ENCODE data around the gene PDE4A. TPM values are rescaled to one million over a fixed set of nuclear protein-coding genes. Genes with fewer than 3 reads are reported as not detected.

PDE4A gene
- total and polyA plus RNA-seq, 2 of the 13 experiments (the other 11 are each of a cell fraction or from before 2014, with no cell fraction given): 1.1 to 4.1 TPM

GRCh38 chr19:10416380-10417257, 3.7 kb upstream of the PDE4A start (continued):
- TF ChIP-seq MXD1 (CRISPR knock-in tag; IDR thresholded peaks at IDR 0.05) (peak; percentile 66), USF2 (IDR thresholded peaks at IDR 0.05; ENCODE audit: low read depth, low read length) (no peak), USF2 (CRISPR knock-in tag; IDR thresholded peaks at IDR 0.05; ENCODE audit: borderline replicate concordance) (peak; percentile 36; the same call in 1 of the 2 replicates), ZNF142 (CRISPR knock-in tag; IDR thresholded peaks at IDR 0.05) (peak; percentile 72; the same call in 1 of the 2 replicates), MAFG (CRISPR knock-in tag; IDR thresholded peaks at IDR 0.05) (no peak), DMAP1 (CRISPR knock-in tag; IDR thresholded peaks at IDR 0.05) (peak; percentile 61), ZNF362 (CRISPR knock-in tag; IDR thresholded peaks at IDR 0.05; ENCODE audit: borderline replicate concordance) (no peak; the same call in 1 of the 2 replicates), PRDM10 (CRISPR knock-in tag; IDR thresholded peaks at IDR 0.05; ENCODE audit: low read depth) (0 out of 2 replicates have a peak, but pooled peaks have one; percentile 53), SMAD3 (CRISPR knock-in tag; IDR thresholded peaks at IDR 0.05) (peak; percentile 83; the same call in 1 of the 2 replicates), ZNF124 (CRISPR knock-in tag; IDR thresholded peaks at IDR 0.05) (no peak; the same call in 1 of the 2 replicates), ZNF17 (CRISPR knock-in tag; IDR thresholded peaks at IDR 0.05) (no peak), ZNF850 (CRISPR knock-in tag; conservative IDR thresholded peaks at IDR 0.05) (0 out of 2 replicates have a peak, but pooled peaks have one; percentile 50), KLF6 (CRISPR knock-in tag; IDR thresholded peaks at IDR 0.05) (peak; percentile 83; the same call in 1 of the 2 replicates), ZFX (CRISPR knock-in tag; IDR thresholded peaks at IDR 0.05; ENCODE audit: low read depth) (peak; percentile 78)
